Right atrium auricular region (tissue), 2 donors: ENCODE data around the gene AQP2. TPM values are rescaled to one million over a fixed set of nuclear protein-coding genes. Genes with fewer than 3 reads are reported as not detected.

Experiments used
- DNase-seq: peaks from one replicate; pipeline ENCODE4 v3.0.0-alpha.2; 2019; ENCODE audit warnings: low spot score
- H3K27ac ChIP-seq, 2 donors: fragments of 200-600 bp; sonication (generic); 1 replicate in 1 of 2; 2 replicates in 1 of 2; pipeline ENCODE4 v1.5.1; 2016 to 2019
- H3K27me3 ChIP-seq, 2 donors: fragments of 200-600 bp; sonication (generic); one replicate each; pipeline versions ENCODE4 v1.5.1 to v1.6.0; 2017 to 2019
- H3K36me3 ChIP-seq: fragments of 200-600 bp; sonication (generic); one replicate; pipeline ENCODE4 v1.5.1; 2016
- H3K4me1 ChIP-seq, 2 donors: fragments of 200-600 bp; sonication (generic); one replicate each; pipeline versions ENCODE4 v1.5.1 to v1.6.0; 2017 to 2019
- H3K4me3 ChIP-seq, 2 donors: fragments of 200-600 bp; sonication (generic); 1 replicate in 1 of 2; 2 replicates in 1 of 2; pipeline ENCODE4 v1.5.1; 2017 to 2019; ENCODE audit warnings: mild to moderate bottlenecking in 1 of 2, moderate library complexity in 1 of 2
- H3K9me3 ChIP-seq, 2 donors: fragments of 200-600 bp; sonication (generic); one replicate each; pipeline ENCODE4 v1.5.1; 2019
- total RNA-seq, 2 donors: library from RNA; depleted of rRNA; stranded (reverse); fragments of >200 nt; gene quantifications; one replicate each; pipeline ENCODE4 v1.1.0, GENCODE V29; 2016
- TF ChIP-seq, protein P1 (sequence below), 2 donors: fragments of 200-600 bp; sonication (generic); IDR thresholded peaks; one replicate each; pipeline ENCODE4 v1.5.1; 2019; ENCODE audit warnings: antibody characterized with exemption in 2 of 2

AQP2 gene
- total RNA-seq, 2 donors from 2014 or later = 0.83 TPM; not detected in 1

DNA sequence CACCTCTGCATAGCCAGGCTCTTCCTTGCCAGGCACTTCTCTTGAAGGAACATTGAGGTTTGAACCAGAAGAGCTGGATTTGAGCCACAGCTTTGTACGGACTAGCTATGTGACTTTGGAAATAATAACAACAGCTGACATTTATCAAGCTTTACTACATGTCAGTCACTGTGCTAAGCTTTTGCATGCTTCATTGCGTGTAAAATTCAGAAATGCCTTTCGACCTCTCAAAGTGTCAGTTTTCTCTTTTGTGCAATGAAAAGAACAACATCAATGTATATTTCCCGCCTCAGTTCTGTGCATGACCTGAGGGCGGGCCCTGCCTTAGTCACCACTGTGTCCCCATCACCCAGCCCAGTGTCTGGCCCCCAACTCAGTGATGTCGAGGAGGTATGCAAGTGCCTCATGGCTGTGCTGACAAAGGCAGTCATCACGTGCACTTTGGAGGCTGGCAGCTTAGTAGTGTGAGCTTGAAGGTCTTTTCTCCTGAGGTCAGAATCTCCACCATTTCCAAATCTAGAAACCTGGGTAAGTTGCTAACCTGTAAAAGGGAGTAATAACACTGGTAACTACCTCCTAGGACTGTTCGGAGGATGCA is 17.9 kb upstream of the AQP2 start:
- no peaks in the 10 kb centered on the region for H3K36me3 ChIP-seq
- DNase-seq = no peak
- no peaks in the 10 kb centered on the region for H3K4me1 ChIP-seq
- no peak overlapping the region for H3K27ac ChIP-seq
- H3K4me3 ChIP-seq = no peak overlapping the region
- TF ChIP-seq, protein P1, sequence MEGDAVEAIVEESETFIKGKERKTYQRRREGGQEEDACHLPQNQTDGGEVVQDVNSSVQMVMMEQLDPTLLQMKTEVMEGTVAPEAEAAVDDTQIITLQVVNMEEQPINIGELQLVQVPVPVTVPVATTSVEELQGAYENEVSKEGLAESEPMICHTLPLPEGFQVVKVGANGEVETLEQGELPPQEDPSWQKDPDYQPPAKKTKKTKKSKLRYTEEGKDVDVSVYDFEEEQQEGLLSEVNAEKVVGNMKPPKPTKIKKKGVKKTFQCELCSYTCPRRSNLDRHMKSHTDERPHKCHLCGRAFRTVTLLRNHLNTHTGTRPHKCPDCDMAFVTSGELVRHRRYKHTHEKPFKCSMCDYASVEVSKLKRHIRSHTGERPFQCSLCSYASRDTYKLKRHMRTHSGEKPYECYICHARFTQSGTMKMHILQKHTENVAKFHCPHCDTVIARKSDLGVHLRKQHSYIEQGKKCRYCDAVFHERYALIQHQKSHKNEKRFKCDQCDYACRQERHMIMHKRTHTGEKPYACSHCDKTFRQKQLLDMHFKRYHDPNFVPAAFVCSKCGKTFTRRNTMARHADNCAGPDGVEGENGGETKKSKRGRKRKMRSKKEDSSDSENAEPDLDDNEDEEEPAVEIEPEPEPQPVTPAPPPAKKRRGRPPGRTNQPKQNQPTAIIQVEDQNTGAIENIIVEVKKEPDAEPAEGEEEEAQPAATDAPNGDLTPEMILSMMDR (IDR thresholded peaks at IDR 0.05) = no peak
- no peaks in the 10 kb centered on the region for H3K27me3 ChIP-seq
- H3K9me3 ChIP-seq = no peaks in the 10 kb centered on the region

DNA sequence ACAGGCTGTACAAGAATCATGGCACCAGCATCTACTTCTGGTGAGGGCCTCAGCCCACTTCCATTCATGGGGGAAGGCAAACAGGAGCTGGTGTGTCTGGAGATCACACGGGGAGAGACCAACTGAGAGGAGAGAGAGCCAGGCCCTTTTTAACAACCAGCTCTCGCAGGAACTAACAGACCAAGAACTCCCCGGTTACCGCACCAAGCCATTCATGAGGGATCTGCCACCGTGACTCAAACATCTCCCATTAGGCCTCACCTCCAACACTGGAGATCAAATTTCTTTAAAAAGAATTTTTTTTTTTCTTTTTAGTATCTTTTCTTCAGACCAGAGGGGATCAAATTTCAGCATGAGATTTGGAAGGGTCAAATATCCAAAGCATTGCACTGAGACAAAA is 16.7 kb upstream of the AQP2 start:
- Histone ChIP-seq H3K9me3 (no peaks in the 10 kb centered on the region), H3K27ac (no peak overlapping the region), H3K27me3 (no peaks in the 10 kb centered on the region), H3K4me1 (no peaks in the 10 kb centered on the region), H3K4me3 (no peak overlapping the region), H3K36me3 (no peaks in the 10 kb centered on the region)
- TF ChIP-seq, protein P1 (IDR thresholded peaks at IDR 0.05) = no peak
- DNase-seq = no peak

DNA sequence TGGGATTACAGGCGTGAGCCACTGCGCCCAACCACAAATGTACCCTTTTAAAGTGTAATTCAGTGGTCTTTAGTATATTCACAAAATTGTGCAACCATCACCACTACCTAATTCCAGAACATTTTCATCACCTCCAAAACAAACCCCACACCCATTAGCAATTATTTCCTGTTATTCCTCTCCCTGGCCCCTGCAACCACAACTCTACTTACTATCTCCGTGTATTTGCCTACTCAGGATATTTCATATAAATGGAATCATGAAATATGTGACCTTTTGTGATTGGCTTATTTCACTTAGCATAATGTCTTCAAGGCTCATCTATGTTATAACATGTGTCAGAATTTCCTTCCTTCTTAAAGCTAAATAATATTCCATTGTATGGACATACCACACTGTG is 16.0 kb upstream of the AQP2 start:
- H3K27ac ChIP-seq = no peak overlapping the region
- H3K27me3 ChIP-seq = no peaks in the 10 kb centered on the region
- no peaks in the 10 kb centered on the region for H3K9me3 ChIP-seq
- no peak overlapping the region for H3K4me3 ChIP-seq
- DNase-seq = no peak
- H3K4me1 ChIP-seq = no peaks in the 10 kb centered on the region
- TF ChIP-seq, protein P1 (IDR thresholded peaks at IDR 0.05) = no peak
- no peaks in the 10 kb centered on the region for H3K36me3 ChIP-seq

DNA sequence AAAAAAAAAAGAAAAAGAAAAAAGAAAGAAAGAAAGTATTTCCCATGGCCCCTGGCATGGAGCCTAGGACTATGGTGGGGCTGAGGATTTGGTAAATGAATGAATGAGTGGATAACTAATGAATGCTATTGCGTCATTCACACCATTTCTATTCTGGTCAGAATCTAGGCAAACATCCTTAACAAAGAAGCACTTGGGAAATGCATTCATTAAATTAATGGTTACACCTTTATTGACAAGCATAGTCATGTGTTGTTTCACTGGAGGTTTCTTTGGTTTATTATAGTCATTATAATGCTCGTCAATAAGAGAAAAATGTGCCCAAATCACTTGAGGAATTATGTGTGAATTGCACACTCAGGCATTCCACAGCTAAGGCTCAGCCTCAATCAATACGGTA is 13.6 kb upstream of the AQP2 start:
- no peak overlapping the region for H3K4me3 ChIP-seq
- no peaks in the 10 kb centered on the region for H3K4me1 ChIP-seq

DNA sequence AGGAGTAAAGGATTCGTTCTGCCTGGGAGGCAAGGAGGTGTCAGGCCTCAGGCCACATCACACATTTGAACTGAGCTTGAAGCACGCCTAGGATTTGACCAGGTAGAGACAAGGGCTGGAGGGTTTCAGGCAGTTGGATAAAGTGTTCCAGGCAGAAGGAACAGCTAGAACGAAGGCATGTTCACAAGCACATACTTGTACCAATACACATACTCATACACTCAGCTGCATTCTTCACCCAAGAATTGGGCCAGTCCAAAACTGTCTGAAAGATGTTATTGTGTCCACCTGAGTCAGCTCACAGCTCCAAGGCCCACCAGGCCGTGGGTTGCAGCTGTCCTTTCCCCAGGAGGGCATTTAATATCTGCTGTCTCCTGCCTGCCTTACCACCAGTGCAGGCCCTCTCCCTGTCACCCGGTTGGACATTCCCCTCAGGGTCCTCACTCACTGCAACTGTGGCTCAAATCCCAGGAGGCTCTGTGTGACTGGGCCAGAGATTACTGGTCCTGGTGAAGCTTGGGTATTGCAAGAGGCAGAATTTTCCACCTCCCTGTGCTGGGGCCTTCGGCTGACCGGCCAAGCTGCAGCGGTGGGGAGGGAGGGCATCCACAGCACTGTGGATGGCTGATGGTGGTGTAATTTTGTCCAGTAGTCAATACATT is 12.8 kb upstream of the AQP2 start:
- H3K27me3 ChIP-seq = no peaks in the 10 kb centered on the region
- DNase-seq = no peak
- H3K9me3 ChIP-seq = no peaks in the 10 kb centered on the region
- TF ChIP-seq, protein P1 (IDR thresholded peaks at IDR 0.05) = no peak
- no peak overlapping the region for H3K4me3 ChIP-seq
- H3K36me3 ChIP-seq = no peaks in the 10 kb centered on the region
- no peaks in the 10 kb centered on the region for H3K4me1 ChIP-seq
- no peak overlapping the region for H3K27ac ChIP-seq

More for the DNA sequence above, 13.6 kb upstream of the AQP2 start:
- Histone ChIP-seq H3K27me3 (no peaks in the 10 kb centered on the region), H3K36me3 (no peaks in the 10 kb centered on the region), H3K27ac (no peak overlapping the region), H3K9me3 (no peaks in the 10 kb centered on the region)
- DNase-seq = no peak
- TF ChIP-seq, protein P1 (IDR thresholded peaks at IDR 0.05) = no peak

DNA sequence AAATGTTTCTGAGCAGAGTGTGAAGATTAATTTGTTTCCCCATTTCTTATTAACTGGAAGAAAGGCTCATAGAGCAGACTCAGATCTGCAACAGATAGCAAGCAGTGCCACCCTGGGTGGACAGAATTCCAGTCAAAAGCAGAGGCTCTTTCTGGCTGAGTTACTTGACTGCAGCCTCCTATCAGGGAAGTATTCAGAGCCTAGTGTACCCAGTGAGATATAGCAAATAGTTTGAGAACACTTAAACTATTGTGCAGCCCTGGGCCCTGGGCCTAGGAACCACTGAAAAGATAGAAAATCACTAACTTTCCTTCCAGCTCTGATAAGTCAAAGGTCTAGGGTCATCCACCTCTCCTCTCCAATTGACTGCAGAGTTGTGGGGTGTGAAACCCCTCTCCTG is 11.2 kb upstream of the AQP2 start:
- Histone ChIP-seq H3K4me1 (no peaks in the 10 kb centered on the region), H3K36me3 (no peaks in the 10 kb centered on the region), H3K4me3 (no peak overlapping the region), H3K9me3 (no peaks in the 10 kb centered on the region), H3K27ac (no peak overlapping the region), H3K27me3 (no peaks in the 10 kb centered on the region)
- no peak for DNase-seq
- TF ChIP-seq, protein P1 (IDR thresholded peaks at IDR 0.05) = no peak
